ENCODE measurements around the gene MCF2L2. TPM values are rescaled to one million over a fixed set of nuclear protein-coding genes. Genes with fewer than 3 reads are reported as not detected.

The MCF2L2 gene
- total RNA-seq, 4 donors from 2014 or later: 0.59 to 4.1 (median 1.7) TPM

DNA sequence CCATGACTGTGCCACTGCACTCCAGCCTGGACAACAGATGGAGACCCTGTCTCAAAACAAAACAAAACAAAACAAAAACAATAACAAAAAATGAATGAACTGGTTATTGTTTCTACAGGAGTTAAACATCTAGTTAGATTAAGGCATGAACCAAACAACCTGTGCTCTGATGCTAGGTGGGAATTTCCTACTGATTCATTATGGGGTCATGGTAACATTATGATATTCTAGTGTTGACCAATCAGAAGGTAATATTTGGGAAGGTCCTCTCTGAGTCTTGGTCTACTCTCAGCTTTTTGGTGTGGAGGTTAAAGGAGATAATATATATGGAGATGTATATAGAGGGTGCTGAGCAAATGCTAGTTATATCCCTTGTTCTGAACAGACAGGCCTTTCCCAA, 37.6 kb downstream of the MCF2L2 start:
- intact Hi-C loops (cut with DNase I; ENCODE audit: low total_unique reads): no loop called here
- DNase-seq: no peak
- Histone ChIP-seq H3K4me3 (no peak overlapping the region), H3K36me3 (no peaks in the 10 kb centered on the region), H3K4me1 (no peaks in the 10 kb centered on the region), H3K27ac (no peak overlapping the region), H3K27me3 (no peaks in the 10 kb centered on the region), H3K9me3 (no peaks in the 10 kb centered on the region)
- TF ChIP-seq, protein P1, sequence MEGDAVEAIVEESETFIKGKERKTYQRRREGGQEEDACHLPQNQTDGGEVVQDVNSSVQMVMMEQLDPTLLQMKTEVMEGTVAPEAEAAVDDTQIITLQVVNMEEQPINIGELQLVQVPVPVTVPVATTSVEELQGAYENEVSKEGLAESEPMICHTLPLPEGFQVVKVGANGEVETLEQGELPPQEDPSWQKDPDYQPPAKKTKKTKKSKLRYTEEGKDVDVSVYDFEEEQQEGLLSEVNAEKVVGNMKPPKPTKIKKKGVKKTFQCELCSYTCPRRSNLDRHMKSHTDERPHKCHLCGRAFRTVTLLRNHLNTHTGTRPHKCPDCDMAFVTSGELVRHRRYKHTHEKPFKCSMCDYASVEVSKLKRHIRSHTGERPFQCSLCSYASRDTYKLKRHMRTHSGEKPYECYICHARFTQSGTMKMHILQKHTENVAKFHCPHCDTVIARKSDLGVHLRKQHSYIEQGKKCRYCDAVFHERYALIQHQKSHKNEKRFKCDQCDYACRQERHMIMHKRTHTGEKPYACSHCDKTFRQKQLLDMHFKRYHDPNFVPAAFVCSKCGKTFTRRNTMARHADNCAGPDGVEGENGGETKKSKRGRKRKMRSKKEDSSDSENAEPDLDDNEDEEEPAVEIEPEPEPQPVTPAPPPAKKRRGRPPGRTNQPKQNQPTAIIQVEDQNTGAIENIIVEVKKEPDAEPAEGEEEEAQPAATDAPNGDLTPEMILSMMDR (IDR thresholded peaks at IDR 0.05): no peak
- TF ChIP-seq POLR2A (IDR thresholded peaks at IDR 0.05): no peak

DNA sequence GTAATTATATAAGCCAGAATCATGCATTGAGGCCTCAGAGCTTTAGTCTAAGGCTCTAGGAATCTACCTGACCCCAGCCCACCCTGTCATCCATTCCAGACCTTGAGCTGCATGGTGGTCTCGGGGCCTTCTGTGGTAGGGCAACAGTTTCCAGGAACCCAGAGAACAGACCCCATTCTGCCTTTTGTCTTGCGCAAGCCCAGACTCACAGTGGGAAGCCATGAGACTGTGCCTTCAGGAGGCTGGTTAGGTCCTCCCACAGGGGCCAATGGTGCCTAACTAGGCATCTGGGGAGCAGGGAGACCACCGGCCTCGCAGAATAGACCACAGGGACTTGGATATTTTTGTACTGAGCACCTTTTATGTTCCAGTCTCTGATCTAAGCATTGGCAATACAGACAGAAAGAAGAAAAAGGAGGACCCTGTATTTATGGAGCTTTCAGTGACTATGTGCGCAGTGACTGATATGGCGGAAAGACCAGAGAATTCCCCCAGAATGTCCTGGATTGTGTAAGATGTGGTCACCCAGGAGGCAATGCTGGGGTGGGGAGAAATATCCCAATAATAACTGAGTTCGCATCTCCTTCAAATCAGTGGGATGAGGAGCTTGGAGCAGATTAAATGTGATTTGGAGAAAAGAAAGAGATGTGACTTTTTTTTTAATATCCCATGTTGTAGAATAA, 40.1 kb downstream of the MCF2L2 start:
- Histone ChIP-seq H3K4me1 (no peaks in the 10 kb centered on the region), H3K27me3 (no peaks in the 10 kb centered on the region), H3K9me3 (no peaks in the 10 kb centered on the region), H3K27ac (no peak overlapping the region), H3K4me3 (no peak overlapping the region), H3K36me3 (no peaks in the 10 kb centered on the region)
- intact Hi-C loops (cut with DNase I; ENCODE audit: low total_unique reads): loop anchor here (5.0 to 10.0 kb wide), 2 partner anchors 206 to 264 kb away; no protein-coding TSS in a partner anchor
- DNase-seq: no peak
- TF ChIP-seq, protein P1 (IDR thresholded peaks at IDR 0.05): no peak
- no peak for TF ChIP-seq POLR2A (IDR thresholded peaks at IDR 0.05)

DNA sequence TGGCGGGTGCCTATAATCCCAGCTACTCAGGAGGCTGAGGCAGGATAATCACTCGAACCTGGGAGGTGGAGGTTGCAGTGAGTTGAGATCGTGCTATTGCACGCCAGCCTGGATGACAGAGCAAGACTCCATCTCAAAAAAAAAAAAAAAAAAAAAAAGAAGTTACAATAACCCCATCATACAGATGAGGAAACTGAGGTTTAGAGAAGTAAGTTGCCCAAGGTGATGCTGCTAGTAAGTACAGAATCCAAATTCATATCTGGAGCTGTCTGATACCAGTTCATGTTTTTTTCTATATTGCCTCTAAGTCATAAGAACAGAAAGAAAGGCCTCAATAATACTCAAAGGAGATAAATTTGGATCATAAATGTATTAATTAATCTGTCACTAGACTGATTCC, 40.6 kb downstream of the MCF2L2 start:
- H3K9me3 ChIP-seq: no peaks in the 10 kb centered on the region
- no peak overlapping the region for H3K27ac ChIP-seq
- H3K36me3 ChIP-seq: no peaks in the 10 kb centered on the region
- TF ChIP-seq, protein P1 (IDR thresholded peaks at IDR 0.05): no peak
- TF ChIP-seq POLR2A (IDR thresholded peaks at IDR 0.05): no peak
- H3K4me1 ChIP-seq: no peaks in the 10 kb centered on the region
- no peaks in the 10 kb centered on the region for H3K27me3 ChIP-seq
- intact Hi-C loops (cut with DNase I; ENCODE audit: low total_unique reads): loop anchor here (5.0 to 10.0 kb wide), 2 partner anchors 205 to 263 kb away; no protein-coding TSS in a partner anchor
- DNase-seq: no peak
- H3K4me3 ChIP-seq: no peak overlapping the region

DNA sequence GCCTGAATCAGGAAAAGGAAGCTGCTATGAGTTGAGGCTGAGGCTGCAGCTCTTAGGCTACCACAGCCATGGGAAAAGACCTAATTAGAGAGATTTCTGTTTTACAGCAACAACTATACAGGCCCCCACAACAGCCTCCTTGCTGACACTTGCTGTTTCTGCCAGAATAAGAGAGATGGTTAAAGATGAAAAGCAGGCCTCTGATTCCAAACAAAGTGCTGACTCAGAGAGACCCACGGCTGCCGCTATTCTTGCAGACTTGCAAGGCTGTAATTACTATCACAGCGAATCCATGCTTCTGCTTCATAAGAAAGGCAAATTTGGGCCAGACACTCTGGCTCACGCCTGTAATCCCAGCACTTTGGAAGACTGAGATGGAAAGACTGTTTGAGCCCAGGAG, 41.8 kb downstream of the MCF2L2 start:
- Histone ChIP-seq H3K4me3 (no peak overlapping the region), H3K4me1 (no peaks in the 10 kb centered on the region), H3K36me3 (no peaks in the 10 kb centered on the region), H3K27me3 (no peaks in the 10 kb centered on the region), H3K27ac (no peak overlapping the region), H3K9me3 (no peaks in the 10 kb centered on the region)
- no peak for DNase-seq
- intact Hi-C loops (cut with DNase I; ENCODE audit: low total_unique reads): loop anchor here (5.0 to 10.0 kb wide), 2 partner anchors 204 to 262 kb away; no protein-coding TSS in a partner anchor
- TF ChIP-seq, protein P1 (IDR thresholded peaks at IDR 0.05): no peak
- TF ChIP-seq POLR2A (IDR thresholded peaks at IDR 0.05): no peak

Data from uterus (tissue), 4 donors.